Measurements from ENCODE around the gene XYLT1.
A peak's percentile ranks its signal among the peaks of the same experiment; 100 is the strongest.

The XYLT1 gene

GRCh38 chr16:17392857-17393692 is 77.7 kb downstream of the XYLT1 start:
- no peak for DNase-seq

- no peak for DNase-seq
These were observed 78.5 kb downstream of the XYLT1 start for GRCh38 chr16:17392127-17392856.

GRCh38 chr16:17391715-17392114 is 79.0 kb downstream of the XYLT1 start:
- no peak for DNase-seq

GRCh38 chr16:17389384-17389783 is 81.4 kb downstream of the XYLT1 start:
- peak; percentile 74 for DNase-seq

GRCh38 chr16:17387256-17387655 is 83.5 kb downstream of the XYLT1 start:
- no peak for DNase-seq

GRCh38 chr16:17386229-17386628 is 84.5 kb downstream of the XYLT1 start:
- DNase-seq = no peak

- no peak for DNase-seq
These were observed 86.3 kb downstream of the XYLT1 start for GRCh38 chr16:17384471-17384870.

- no peak for DNase-seq
These were observed 87.6 kb downstream of the XYLT1 start for GRCh38 chr16:17382949-17383863.

GRCh38 chr16:17382514-17382913 is 88.2 kb downstream of the XYLT1 start:
- no peak for DNase-seq

GRCh38 chr16:17381784-17382183 is 89.0 kb downstream of the XYLT1 start:
- DNase-seq = no peak

GRCh38 chr16:17380613-17381012 is 90.1 kb downstream of the XYLT1 start:
- DNase-seq = peak; percentile 79

- DNase-seq = peak; percentile 96
These were observed 91.6 kb downstream of the XYLT1 start for GRCh38 chr16:17379121-17379571.

GRCh38 chr16:17377360-17378324 is 93.1 kb downstream of the XYLT1 start:
- peak; percentile 85 for DNase-seq

GRCh38 chr16:17375461-17376304 is 95.1 kb downstream of the XYLT1 start:
- DNase-seq = no peak

GRCh38 chr16:17374668-17375255 is 96.0 kb downstream of the XYLT1 start:
- DNase-seq = no peak

GRCh38 chr16:17373533-17373932 is 97.2 kb downstream of the XYLT1 start:
- no peak for DNase-seq

GRCh38 chr16:17372386-17372785 is 98.4 kb downstream of the XYLT1 start:
- no peak for DNase-seq

GRCh38 chr16:17371299-17371698 is 99.5 kb downstream of the XYLT1 start:
- no peak for DNase-seq

GRCh38 chr16:17370731-17371285 is 100.0 kb downstream of the XYLT1 start:
- DNase-seq = no peak

GRCh38 chr16:17370223-17370707 is 100.5 kb downstream of the XYLT1 start:
- DNase-seq = peak; percentile 71

All from fibroblast of upper back skin (primary cell).